ENCODE data around the gene UNC5A. TPM values are rescaled to one million over a fixed set of nuclear protein-coding genes. Genes with fewer than 3 reads are reported as not detected.

The UNC5A gene
- polyA plus RNA-seq, 4 donors, result 0.08 to 0.35 (median 0.18) TPM

DNA sequence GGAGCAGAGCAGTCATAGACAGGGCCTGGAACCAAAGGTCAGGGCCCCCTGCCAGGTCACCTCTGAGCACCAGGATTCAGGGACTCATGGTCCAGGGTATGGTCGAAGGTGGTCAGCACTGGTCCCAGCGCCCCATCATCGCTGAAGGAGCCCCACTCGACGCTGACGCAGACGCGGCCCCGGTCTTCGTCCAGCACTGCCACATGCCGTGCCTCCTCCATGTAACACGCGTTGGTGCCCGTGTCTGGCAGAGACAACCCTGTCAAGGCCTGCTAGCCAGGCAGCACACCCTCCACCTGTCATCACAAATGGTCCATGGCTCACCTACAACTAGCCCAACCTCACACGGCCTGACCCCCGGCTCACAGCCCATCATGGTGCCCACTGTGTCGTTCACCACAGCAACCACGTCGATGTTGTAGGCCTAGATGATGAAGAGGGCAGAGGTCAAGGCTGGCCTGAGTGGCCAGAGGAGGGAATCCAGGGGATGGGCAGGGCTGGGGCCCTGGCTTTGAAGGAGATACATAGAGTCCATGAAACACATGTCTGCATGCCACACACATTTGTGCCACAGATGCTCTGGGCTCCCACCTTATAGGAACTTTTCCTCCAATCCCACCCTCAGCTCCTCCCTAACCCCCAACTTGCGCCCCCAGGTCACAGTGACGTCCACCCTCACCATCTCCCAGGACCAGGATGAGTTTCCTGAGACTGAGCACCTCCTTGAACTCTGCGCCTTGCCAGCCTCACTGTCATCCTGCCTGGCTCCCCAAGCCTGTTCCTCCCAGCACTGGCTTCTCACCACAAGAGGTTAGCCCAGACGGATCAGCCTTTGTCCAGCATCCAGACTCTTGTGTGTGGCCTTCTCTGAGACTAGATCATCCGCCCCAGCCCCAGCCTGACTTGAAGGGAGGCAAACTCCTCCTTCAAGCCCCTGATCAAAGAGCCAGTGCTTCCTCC lies 79.2 kb downstream of the UNC5A start:
- no peak for DNase-seq (ENCODE audit: low read depth in 4 of 4, low spot score in 2 of 4)

DNA sequence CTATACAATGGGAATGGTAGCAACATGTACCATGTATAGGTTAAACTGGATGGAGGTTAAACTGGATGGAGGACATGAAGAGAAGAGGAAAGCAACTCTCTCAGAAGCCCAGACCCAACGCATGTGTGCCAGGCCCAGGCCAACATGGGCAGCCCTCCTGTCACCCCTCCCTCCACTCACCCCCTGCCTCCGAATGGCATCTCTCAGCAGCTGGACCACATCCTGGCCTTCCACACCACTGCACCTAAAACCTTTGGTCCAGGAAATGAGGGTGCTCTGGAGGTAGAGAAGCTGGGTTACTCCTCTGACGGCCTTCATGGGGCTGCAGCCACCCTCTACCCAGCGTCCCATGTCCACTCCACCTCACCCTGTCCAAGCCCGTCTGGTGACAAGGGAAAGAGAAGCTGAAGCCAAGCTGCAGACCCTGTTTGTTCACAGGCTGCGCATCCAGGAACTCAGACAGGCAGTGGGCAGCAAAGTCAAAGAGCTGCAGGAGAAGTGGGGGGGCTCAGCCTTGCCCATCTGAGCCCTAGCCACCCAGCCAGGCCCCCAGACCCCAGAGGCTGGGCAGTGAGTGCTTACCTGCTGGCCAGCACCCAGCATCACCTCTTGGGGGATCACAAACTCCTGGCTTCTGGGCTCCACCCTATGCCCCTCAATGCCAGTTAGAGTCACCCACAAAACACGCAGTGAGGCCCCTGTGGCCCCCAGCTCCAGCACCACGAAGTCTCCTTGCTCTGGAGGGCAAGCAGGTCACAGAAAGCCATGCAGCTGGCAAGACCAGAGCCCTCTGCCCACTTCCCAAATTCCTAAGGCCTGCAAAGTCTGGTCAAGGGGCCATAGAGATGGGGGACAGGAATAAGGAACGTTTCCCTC lies 80.3 kb downstream of the UNC5A start:
- no peak for DNase-seq (ENCODE audit: low read depth in 4 of 4, low spot score in 2 of 4)

DNA sequence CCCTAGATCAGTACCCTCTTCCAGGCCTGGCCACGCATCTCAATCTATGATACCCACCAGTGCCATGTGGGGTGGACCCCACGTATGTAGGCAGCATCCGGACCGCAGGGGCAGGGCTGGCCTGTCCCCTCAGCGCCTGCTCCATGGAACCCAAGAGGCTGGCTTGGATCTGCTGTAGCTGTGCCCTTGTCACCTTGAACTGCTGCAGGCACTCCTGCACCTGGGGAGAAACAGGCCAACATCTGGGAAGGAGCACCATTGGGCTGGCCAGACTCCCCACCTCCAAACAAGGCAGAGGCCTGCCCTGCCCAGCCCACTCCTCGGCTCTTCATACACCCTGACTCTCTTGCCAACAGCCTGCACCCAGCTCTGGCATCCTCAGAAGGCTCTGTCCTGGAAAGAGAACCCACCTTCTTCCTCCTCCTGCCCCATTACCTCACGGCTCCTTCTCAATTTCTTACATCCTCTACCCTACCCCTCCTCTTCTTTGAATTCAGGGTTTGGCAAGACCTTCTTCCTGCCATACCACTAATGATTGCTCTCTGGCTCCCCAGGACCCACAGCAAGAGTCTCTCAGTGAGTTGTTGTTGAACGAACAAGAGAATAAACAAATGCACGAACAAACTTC lies 81.1 kb downstream of the UNC5A start:
- no peak for DNase-seq (ENCODE audit: low read depth in 4 of 4, low spot score in 2 of 4)

DNA sequence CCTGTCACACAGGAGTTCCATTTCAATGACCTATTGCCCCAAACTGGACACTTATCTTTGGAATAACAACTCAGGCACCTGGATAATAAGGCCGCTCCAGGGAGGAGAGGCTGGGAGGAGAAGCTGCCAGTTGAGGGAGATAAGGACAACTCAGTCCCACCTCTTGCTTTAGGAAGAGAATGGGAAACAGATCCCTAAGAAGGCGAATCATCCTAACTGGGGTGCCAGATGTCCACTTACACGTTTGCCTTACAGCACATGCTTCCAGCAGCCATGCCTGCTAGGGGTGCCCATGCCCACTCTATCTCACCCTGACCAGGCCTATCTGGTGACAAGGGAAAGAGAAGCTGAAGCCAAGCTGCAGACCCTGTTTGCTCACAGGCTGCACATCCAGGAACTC lies 82.3 kb downstream of the UNC5A start:
- DNase-seq (ENCODE audit: low read depth in 4 of 4, low spot score in 2 of 4), result no peak

DNA sequence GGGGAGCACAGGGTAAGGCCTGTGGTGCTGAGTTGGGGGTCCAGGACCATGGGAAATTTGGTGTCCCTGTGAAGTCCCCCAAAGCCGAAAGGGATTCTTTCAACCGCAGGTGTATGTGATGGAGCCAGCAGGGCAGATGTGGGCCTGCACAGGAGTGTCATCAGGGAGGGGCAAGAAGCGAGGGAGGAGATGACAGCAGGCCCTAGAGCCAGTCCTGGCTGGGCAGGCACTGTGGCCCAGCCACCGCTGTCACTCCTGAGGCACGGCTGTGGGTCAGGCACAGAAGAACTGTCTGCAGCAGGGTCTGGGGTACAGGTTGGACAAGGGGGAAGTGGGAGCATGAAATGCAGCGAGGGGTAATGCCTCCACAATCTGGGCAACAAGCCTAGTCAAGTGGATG lies 83.9 kb downstream of the UNC5A start:
- DNase-seq (ENCODE audit: low read depth in 4 of 4, low spot score in 2 of 4), result no peak

DNA sequence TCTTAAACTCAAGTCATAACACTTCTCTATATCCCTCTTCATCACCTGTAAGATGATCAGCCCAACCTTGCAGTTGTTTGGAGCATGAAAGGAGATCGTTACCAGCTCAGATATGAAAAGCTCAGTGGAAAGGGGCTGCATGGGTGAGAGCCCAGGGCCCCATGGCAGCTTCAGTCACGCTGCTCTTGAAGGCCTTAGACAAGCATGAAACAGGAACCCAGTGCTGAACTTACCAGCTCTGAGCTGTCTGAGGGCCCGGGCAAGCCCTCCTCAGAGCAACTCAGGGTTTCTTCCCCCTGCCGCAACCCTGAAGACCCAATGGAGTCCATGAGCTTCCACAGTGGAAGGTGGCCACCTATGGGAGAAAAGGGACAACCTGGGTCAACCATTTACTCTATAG lies 85.5 kb downstream of the UNC5A start:
- no peak for DNase-seq (ENCODE audit: low read depth in 4 of 4, low spot score in 2 of 4)

DNA sequence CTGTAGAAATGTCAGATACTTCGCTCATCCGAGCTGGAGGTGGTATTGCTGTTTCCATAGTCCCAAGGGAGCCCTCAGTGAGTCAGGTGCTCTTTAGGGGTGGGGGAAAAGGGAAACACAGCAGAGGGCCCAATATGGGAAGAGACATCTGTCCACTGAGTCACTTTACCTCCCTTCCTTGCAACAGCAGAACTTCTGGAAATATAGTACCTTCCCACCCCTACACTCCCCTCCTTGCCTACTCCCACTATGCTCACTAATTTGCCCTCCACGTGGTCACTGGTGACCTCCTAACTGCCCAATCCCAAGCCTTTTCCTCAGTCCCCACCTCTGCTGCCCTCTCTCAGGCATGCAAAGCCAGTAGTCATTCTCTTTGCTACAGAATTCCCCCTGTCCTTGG lies 86.9 kb downstream of the UNC5A start:
- DNase-seq (ENCODE audit: low read depth in 4 of 4, low spot score in 2 of 4), result no peak

DNA sequence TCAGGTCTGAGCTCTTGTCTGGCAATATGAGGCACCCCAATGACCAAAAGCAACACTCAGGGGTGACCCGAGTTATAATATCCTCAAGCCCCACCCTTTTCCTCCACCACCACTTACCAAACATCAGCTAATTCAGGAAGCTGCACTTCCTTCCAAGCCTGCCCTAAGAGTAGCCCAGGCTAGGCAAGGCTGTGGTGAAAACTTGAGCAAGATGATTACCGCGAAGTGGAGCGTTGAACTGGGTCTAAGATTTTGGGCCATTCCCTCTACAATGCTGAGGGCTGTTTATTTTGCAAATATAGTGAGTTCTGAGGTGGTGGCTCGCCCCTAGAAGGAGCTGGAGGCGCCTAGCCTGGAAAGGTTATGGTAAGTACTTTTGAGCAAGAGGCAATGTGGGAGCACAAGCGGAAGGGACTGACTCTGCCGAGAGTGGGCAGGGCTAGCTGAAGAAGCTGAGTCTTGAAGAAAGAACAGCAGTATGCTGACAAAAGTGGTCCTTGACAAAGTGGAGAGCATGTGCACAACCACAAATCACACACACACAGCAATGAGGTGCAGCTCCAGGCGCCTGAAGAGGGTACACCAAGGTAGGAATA lies 89.0 kb downstream of the UNC5A start, which contains the start of gene HK3:
TSS of gene HK3 (minus strand) at position 51 of the 596 bp plus-strand sequence. CDS start 3,187 bp downstream, outside the sequence.
- DNase-seq (ENCODE audit: low read depth in 4 of 4, low spot score in 2 of 4), result no peak

DNA sequence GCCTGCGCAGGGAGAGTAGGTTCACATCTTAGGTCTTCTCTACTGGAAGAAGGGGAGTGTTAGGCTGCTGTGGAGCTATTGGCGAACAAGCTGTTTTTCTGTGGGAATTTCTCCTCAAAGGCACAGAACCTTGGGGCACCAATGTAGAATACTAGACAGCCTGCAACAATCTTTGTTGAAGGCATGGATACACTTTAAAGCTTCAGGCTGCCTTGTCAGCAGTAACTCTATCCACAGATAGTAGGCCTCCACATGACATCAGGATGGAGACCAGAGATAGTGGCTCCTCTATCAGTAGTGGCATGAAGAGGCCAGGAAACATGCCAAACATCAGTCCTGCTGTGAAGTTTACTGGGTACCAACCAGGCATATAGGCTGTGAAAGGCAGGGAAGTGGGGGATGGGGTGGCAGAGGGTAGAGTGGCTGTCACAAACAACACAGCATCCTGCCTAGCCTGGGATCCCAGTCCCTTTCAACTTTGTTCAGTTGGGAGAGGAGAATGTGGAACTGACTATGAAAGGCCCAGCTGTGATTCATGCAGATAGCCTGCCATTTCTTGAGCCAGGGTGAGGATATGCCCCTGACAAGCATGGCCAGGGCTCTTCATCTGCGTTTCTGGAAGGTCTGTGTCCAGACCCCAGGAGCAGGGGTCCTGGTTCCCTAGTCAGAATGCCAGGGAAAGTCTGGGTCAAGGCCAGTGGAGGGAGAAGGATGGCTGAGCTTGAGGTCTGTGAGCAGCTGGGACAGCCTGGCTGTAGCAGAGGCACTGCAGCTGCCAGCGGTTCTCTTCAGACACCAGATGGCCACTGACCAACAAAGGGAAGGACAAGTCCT lies 89.8 kb downstream of the UNC5A start:
- no peak for DNase-seq (ENCODE audit: low read depth in 4 of 4, low spot score in 2 of 4)

DNA sequence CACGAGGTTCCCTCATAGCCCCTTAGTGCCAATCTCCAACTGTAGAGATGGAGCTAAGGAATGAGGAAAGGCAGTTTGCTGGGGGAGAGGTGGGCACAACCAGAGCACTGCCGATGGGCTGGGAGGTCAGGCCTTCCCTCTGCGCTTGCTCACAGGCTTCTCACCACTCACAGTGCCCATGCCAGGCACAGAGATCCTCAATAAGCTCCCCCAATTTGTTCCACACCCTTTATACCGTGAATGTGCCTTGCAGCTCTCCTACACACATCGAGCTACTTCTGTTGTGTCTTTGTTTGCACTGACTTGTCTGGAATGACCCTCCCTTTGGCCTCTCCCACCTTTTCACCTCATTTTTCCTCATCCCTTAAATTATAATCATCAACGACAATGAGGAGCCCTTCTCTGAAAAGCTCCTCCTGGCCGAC lies 90.4 kb downstream of the UNC5A start:
- DNase-seq (ENCODE audit: low read depth in 4 of 4, low spot score in 2 of 4), result no peak

DNA sequence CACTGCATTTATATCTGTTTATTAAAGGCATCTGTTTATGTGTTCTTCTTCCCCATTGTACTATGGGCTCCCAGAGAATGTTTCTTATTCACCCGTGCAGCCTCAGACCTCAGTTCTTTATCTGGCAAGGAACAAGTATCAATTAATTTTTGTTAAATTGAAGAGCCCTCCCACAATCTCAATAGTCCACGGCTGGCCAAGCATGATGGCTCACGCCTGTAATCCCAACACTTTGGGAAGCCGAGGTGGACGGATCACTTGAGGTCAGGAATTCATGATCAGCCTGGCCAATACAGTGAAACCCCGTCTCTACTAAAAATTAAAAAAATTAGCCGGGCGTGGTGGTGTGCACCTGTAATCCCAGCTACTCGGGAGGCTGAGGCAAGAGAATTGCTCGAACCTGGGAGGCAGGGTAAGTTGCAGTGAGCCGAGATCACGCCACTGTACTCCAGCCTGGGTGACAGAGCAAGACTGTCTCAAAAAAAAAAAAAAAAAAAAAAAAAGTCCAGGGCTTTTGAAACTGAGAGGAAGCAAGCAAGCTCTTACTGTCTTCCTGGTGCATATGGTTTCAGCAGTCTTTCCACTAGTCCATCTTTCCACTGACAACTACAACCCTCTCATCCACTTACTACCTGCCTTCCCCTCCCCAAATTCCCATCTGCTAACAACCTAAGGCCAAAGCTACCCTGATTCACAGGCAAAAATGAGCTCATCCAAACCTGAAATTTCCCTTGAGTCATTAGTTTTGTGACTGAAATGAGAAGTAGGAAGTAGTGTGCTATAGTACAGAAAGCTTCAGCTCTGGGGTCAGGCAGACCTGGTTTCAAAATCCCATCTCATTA lies 91.1 kb downstream of the UNC5A start:
- DNase-seq (ENCODE audit: low read depth in 4 of 4, low spot score in 2 of 4), result no peak

DNA sequence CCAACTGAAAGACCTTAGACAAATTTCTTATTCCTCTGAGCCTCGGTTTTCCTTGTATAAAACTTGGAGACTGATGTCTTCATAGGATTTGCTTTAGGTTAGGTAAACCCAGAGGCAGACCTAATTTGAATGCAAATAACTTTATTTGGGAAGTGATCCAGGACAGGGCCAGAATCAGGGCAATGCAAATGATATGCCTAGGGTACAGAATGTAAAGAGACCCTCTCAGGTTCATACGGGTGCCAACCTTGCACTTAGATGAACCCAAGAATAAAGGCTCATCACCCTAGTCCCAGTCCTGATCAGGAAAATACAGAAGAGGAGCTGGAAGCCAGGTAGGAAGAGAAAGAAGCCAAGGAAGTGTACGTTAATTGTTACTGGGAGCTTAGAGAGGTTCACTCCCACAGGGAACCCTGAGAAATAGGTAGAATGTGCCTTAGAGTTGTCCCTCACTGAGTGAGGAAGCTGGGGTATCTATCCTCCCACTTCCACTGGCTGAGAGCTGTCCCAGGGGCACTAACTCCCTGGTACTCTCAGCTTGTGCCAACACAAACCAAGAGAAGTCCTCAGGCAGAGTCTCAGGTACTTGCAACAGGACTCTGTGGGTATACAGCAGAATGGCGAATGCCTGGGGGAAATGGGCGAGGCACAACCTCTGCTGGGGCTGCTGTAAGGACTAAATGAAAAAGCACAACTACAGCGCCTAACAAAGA lies 91.9 kb downstream of the UNC5A start:
- DNase-seq (ENCODE audit: low read depth in 4 of 4, low spot score in 2 of 4), result no peak

DNA sequence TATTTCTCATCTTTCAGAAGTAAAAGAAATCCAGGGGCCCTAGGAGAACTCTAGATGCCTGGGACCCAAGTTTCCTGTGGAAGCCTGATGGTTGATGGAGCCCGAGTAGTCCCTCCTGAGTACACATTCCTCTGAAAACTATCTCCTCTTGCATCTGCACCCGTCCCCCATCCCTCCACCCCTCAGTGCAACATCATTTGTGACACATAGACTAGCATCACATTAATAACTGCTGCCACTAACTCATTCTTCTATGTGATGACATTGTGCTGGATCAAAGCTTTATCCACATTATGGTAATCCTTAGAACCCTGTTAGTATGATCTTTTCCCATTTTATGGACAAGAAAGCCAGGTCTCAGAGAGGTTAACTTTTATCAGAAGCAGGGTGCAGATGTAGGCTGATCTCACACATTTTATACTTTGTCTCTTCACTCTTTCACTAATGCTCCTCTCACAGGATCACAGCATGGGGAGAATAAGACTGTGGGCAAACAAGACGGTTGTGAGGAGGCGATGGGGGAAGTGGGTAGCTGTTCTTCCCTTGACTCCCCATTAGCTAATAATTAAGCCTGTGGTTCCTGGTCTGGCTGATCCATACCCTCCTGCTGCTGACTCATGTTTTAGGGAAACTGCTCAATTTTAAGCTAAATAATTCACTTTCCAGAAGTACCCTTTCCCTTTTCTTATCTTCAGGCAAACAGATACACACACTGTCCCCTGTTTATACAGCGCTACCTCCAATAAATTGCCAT lies 92.7 kb downstream of the UNC5A start:
- no peak for DNase-seq (ENCODE audit: low read depth in 4 of 4, low spot score in 2 of 4)

DNA sequence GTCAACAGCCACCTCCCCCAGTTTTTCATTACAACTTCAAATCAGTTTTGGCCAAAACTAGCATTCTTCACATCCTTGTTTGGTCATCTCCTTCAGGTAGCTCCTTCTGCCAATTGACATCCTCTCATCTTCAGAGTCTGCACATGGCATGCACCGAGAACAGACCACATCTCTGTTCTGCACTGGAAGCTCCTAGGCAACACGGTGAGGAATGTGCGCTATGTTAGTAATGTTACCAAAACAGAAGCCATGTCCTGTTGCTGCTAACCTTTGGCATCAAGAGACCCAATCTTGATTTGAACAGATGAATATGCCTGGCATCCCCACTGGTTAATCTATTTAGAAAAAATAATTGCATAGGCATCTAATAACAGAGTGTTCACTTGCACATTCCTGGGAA lies 93.9 kb downstream of the UNC5A start:
- no peak for DNase-seq (ENCODE audit: low read depth in 4 of 4, low spot score in 2 of 4)

DNA sequence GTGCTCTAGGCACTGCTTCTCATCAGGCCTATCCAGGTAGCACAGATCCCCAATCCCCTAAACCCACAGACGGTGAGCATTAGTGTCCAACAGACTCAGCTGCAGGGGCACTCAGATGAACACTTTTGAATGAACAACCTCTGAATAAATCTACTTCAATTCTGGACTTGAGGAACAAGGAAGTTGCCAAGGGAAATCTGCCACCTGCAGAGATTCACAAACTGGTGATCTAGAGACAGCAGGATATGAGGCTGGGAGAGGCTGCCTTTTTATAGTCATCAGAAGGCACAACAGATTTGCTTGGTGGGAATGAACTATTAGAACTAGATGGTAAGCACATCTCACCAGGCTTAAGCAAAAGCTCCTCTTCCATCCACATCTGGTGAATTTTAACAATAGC lies 95.8 kb downstream of the UNC5A start:
- no peak for DNase-seq (ENCODE audit: low read depth in 4 of 4, low spot score in 2 of 4)

DNA sequence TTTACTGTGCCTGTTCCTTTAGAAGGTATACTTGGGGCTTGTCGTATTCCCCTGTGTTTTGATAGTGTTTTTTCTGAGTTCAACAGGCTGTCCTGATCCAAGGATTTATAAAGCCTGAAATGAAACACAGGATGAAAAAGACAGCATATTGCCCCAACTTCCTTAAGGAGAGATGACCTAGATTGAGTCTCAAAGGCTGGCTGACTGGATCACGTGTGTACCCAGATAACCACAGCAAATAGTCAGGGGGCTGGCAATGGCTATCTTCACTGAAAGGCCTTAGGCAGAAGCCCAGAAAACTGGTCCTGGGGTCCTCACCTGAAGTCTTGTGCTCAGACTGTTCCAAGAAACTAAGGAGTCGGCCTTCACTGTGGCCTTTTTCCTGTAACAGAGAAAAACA lies 96.4 kb downstream of the UNC5A start:
- no peak for DNase-seq (ENCODE audit: low read depth in 4 of 4, low spot score in 2 of 4)

DNA sequence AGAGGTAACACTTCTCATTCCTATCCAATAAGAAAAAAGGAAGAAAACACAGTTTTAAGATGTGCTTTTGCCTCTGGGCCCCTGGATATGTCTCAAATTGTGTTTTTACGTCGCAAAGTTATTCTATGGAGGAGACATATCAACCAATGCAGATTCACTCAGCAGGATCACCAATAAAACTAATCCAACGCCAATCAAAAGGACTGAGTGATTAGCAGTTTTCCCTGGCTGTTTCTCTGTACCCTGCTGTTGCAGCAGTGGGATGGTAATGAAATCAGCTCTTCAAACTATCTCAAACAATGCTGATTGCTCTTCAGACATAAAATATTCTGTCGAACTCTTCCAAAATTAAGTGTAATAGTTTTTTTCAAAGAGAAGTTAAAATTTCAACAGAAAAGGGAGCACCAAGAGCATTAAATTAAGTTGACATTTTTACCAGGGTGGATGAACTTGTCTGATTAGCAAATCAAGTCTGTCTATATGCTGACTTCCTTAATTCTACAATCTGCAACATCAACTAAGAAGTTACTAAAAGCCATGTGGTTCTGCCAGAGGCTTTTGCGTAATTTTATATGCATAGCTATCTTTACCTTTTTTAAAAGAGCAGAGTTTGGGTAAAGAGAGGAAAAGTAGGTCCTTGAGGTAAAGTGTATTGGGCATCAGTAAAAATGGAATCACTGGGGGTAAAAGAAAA lies 98.5 kb downstream of the UNC5A start:
- DNase-seq (ENCODE audit: low read depth in 4 of 4, low spot score in 2 of 4), result no peak

Data from left renal cortex interstitium (tissue), 4 donors.